ENCODE data around the gene FIP1L1.

FIP1L1 gene

GRCh38 chr4:53507671-53508286, 130.3 kb downstream of the FIP1L1 start:
- DNase-seq = no peak

- no peak for DNase-seq
These were observed 131.0 kb downstream of the FIP1L1 start for GRCh38 chr4:53508446-53508845.

- DNase-seq = no peak
These were observed 132.9 kb downstream of the FIP1L1 start for GRCh38 chr4:53510321-53510720.
